GM19468 (cell line): ENCODE data around the gene OR51Q1.

Experiments used
- ATAC-seq: cut with Tn5 transposase; IDR thresholded peaks from one replicate; pipeline ENCODE4 v1.9.1; 2021; ENCODE audit warnings: mild to moderate bottlenecking, moderate library complexity, moderate number of reproducible peaks; ENCODE audit not compliant: unreplicated experiment; ENCODE audit errors: extremely low read depth

OR51Q1 gene, protein sequence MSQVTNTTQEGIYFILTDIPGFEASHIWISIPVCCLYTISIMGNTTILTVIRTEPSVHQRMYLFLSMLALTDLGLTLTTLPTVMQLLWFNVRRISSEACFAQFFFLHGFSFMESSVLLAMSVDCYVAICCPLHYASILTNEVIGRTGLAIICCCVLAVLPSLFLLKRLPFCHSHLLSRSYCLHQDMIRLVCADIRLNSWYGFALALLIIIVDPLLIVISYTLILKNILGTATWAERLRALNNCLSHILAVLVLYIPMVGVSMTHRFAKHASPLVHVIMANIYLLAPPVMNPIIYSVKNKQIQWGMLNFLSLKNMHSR

DNA sequence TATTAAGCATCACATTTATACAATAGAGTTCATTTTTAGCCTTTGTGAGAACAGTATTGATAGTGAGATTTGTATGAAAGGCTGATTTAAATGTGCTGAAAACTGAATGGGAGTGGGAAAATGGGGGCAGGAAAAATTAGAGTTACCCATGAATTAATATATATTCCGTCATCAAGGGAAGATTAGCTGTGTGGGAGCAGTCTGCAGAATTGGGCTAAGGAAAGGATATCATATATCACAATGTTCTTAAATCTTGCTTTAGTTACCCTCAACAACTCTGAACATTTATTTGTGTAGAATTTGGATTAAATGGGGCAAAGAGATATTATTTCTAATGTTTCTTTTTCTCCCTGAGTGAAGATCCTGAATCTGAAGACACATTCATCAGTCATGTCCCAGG lies at the start of gene OR51Q1:
TSS of gene OR51Q1 (plus strand) at position 301 of the 400 bp plus-strand sequence. CDS start at position 391, 90 bp downstream.
- ATAC-seq = no peak

DNA sequence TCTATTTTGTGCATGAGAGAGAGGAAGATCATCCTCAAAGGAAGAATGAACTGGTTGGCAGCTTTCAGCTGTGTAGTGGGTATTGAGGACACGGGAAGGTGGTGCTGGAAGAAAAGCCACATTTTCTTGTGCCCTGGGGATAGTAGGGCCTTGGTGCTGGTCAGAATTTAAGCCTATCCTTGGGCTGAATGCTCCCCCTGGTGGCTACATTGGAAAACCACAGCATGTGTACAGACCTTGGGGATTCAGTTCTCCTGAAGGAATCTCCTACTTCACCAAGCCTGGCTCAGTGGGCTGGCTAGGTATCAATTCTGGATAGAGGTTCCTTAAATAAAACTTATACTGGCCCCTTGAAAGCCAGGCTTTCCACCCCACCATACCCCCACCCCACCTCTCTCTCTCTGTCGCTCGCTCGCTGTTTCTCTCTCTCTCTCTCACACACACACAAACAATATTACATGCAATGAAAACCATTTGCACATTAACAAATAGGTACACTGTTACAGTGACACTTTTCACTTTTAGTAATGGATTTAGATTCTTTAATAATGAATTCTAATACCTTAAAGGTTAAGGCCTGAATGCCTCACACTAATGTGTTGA lies 41.1 kb upstream of the OR51Q1 start:
- no peak for ATAC-seq

DNA sequence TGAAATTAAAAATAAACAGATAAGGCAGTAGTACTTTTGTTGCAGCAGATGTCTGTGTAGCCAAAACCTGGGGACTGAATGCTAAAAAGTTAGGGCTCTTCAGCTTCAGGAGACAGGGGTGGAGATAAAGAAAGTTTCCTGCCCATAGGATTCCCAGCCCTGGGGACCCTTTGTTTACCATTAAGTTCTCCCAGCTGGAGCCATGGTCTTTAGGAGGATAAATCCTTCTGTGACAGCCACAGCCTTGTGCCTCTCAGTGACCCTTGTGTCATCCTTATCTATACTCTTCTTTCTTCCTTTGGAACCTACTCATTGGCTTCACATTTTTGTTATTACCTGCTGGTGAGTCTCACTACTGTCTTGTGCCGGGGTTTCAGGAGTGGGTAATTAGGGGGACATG lies 38.3 kb upstream of the OR51Q1 start, which contains the start of gene OR51M1:
TSS of gene OR51M1 (plus strand) at position 237 of the 400 bp plus-strand sequence. CDS start 5,587 bp downstream, outside the sequence.
- ATAC-seq = no peak

DNA sequence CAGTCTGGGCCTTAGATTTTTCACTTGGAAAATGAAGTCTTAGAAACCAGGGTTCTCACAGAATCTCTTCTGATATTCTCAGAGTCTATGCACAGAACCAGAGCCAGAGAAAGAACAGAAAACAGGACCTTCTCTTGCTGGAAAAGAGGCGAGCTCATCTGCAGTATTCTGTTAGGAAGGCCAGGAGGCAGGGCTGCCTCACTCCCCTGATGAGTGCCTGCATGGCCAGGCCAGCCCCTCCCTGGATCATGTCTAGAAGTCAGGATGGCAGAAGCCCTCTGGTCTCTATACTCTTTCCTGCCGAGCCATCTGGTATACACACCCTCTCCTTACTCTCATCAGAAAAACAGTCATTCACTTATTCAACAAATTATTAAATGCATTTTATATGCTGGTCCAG lies 37.6 kb upstream of the OR51Q1 start:
- no peak for ATAC-seq

DNA sequence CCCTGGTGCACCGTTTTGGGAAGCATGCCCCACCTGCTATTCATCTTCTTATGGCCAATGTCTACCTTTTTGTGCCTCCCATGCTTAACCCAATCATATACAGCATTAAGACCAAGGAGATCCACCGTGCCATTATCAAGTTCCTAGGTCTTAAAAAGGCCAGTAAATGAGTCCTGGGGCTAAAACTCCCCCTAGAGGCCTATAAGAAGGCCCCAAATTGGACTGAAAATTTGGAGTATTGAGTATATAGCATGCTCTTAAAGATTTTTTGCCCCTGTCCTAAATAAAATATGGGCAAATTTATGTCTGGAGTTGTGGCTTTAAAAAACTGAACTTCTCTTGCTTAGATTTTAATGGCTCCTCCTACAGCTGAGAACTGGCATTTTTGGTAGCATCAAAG lies 31.7 kb upstream of the OR51Q1 start:
- no peak for ATAC-seq

DNA sequence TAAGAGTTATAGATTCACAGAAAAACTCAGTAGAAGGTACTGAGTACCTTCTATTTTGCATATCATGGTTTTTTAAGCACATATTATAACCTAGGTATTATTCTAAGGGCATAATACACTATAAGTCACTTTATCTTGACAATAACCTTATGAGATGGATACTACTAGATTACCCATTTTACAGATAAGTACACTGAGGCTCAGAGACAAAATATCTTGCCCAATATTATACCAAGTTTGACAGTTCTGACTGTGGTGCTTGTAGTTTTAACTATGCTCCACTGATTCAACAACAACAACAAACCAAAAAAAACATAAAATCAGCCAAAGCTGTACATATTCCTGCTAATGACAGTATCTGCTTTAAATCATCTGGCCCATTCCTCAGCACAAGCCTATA lies 27.8 kb upstream of the OR51Q1 start:
- no peak for ATAC-seq

DNA sequence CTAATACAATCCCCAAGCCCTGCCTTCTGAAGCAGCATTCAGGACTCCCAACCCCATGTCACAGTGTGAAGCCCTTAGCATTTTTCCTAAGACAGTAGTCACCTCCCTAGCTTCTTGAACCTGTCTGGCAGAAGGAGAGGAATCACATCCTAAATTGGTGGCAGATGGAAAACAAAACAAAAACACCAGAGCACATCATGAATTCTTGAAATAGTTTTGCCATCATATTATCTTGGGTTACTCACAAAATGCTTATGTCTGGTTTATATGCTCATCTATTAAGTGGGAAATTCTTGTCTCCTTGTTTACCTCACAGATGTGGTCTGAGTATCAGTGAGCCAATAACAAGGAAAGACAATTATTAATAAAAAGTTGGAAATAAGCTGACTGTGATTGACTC lies 23.0 kb upstream of the OR51Q1 start:
- ATAC-seq = no peak

DNA sequence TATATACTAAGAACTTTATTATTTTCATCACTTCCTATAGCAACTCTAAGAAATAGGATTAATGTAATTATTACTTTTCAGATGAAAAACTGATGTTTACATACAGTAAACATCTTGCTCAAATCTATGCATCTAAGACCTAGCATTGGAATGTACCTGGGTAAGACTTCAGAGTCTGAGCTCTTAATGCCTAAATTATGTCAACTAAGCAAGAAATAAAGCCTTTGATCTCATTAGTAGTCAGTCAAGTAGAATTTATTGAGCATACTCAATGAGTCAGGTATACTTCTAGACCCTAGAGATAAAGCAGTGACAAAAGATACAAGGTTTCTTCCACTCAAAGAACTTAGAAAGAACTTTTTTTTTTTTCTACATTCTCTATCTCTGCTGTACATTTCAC lies 16.7 kb upstream of the OR51Q1 start:
- no peak for ATAC-seq

DNA sequence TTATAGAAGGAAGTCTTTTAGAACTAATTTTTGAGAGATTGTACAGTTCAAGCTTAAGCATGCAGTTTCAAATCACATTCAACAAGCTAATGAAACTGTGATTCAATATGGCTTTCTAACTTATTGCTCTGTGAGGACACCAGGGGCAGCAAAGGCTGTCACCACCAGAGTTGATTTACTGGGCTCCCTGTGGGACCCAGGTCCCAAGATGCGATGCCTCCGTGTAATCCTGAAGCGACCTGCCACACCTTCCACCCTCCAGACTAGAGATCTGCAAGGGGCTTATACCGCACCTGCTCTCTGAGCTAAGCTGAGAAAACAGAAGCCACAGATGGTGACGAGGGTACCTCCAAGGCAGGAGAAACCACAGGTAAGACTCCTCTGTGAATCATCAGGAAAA lies 918 bp upstream of the OR51Q1 start:
- no peak for ATAC-seq

DNA sequence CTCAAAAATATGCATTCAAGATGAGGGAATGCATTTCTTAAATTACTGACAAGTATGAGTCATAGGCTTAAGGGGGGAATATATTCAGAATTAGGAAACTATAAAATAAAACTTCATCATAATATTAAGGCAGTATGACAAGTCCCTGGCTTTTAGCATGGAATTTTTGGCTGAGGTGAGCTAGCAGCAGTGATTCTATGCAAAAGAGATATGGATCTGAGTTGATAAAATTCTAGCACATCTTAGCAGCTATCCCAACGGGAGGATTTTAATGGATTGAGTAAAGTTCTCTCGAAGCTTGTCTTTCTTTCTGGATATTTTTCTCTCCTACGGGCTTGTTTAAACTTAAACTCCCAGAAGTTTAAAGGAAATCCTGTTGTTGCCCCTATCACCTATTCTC lies 1.2 kb downstream of the OR51Q1 start:
- ATAC-seq = no peak

DNA sequence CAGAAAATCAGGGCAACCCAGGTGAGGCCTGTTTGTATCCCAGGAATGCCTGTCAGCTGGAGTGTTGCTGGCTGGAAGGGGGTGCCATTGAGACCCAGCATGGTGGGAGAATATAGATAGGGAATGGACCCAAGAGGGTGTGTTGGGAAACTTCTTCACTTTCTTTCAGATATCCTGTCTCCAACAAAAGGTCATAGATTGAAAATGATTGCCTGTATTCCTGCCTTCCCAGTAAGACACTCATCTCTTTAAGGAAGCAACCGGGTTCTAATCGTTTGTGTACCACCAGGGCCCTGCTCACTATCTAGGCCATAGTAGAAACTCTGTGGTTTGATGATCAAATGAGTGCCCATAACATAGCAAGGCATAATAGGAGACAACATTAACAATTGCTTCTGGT lies 19.5 kb downstream of the OR51Q1 start, which contains the start of gene OR51I1:
TSS of gene OR51I1 (minus strand) at position 101 of the 400 bp plus-strand sequence. CDS start at position 101, 0 bp downstream.
- no peak for ATAC-seq

DNA sequence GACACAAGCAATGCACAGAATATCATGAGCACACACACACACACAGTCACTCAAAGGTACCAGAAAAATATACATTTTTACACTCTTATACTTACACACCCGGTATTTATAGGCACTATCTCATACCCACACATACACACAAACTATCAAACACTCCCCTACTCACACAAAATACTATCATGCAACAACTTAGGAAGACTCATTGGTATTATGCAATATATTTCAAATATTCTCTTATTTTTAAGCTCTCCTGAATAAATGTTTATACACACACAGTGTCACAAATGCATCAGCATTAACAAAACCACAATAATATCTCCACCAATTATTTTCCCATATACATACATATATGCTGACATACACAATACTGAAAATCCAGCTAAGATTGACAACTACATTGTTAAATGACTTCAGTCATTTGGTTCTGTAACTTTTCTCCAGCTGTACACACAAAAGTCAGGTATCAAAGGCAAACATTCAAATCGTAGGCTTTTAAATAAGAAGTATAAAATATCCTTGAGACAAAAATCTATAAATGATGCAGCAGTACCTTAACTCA lies 22.0 kb downstream of the OR51Q1 start:
- ATAC-seq = no peak

DNA sequence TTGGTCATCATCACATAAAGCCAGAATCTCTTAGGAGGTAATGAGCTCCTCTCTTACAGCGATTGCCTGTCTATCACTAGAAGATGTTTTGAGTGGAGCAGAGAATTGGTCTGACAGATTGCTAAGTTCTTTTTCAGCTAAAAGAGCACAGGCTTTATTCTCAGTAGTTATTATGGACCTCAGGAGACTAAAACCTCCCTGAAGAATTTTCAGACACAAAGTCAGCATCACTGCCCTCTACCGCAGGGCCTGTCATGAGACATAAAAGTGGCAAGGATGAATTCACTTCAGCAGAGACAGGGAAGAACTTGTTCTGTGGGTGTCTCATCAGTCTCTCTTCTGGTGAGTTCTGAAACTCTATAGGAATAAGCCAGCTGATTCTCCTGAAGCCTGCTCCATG lies 27.1 kb downstream of the OR51Q1 start, which contains the start of gene OR51I2:
TSS of gene OR51I2 (plus strand) at position 301 of the 400 bp plus-strand sequence. CDS start 4,166 bp downstream, outside the sequence.
- ATAC-seq = no peak

DNA sequence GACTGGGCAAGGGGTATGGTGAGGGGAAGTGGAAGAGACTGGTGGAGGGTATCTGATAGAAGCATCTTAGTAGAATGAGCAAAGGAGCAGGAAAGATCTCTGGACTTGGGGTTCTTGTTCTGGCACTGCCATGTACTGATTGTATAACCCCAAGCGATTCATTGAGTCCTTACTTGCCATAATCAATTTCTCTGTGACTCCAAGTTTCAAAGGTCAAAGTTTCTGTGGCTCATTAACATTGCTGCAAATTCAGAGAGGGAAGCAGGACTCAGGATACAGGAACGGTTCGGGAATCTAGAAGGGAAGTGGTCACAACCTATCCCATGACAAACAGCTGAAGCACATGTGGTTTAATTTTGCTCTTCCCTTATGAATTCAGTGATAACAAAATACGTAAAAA lies 27.5 kb downstream of the OR51Q1 start:
- no peak for ATAC-seq

DNA sequence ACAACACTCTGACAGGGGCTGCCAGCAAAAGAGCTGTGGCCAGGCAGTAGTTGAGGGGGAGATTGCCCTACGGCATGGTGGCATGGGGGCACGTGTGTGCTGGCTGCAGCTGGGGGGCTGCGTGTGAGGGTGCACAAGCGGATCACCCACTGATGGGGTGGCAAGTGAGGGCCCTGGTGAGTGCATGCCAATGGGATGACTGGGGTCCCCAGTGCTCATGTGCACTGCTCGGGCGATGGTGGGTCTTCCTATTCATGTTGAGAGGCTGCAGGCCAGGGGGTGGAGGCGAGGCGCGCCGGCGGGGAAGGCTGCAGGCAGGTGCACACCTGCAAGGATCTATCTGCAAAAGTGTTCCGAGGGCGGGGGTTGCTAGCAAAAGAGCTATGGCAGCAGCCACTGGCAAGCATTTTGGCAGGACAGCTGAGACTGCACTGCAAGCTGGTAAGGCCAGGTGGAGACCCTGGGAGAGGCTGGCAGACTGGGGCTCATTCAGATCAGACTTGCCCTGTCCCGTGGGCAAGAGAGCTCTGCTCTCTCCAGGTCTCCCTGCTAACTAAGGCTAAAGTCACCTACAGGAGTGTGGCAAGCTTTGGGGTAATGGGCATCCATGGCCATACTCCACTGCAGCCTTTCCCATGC lies 39.2 kb downstream of the OR51Q1 start:
- no peak for ATAC-seq

DNA sequence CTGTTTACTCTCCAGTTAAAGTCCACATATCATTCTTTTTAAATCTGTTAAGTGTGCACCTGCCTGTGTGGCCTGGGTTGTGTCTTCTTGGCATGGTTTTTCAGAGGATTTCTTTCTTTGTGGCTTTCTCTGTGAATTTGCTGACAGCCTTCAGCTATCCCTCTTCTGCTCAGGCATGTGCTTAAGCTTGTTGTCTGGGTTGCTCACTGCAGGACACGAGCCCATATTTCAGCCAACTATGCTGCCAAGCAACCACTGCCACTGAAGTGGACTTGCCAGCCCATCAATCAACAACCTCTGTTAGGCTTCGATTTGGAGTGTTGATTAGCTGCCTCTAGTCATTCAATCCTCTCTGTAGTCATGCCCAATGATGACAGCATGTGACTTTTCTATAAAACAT lies 45.6 kb downstream of the OR51Q1 start:
- ATAC-seq = no peak
